Esophagus muscularis mucosa (tissue), 4 donors: ENCODE measurements around the gene UBE2G2. TPM values are rescaled to one million over a fixed set of nuclear protein-coding genes. Genes with fewer than 3 reads are reported as not detected.

Experiments used
- DNase-seq: peaks from one replicate; pipeline ENCODE4 v3.0.0-alpha.2; 2017; ENCODE audit errors: extremely low spot score
- H3K27ac ChIP-seq, 4 donors: fragments of 200-600 bp; sonication (generic); replicated peaks in 1 of 4; 1 replicate in 3 of 4; 2 replicates in 1 of 4; pipeline ENCODE4 v1.5.1; 2016 to 2019; ENCODE audit warnings: mild to moderate bottlenecking in 1 of 4
- H3K27me3 ChIP-seq, 4 donors: fragments of 200-600 bp; sonication (generic); one replicate each; pipeline versions ENCODE4 v1.5.1 to v1.6.0; 2016 to 2019
- H3K36me3 ChIP-seq, 4 donors: fragments of 200-600 bp; sonication (generic); one replicate each; pipeline ENCODE4 v1.5.1; 2016 to 2019
- H3K4me1 ChIP-seq, 4 donors: fragments of 200-600 bp; sonication (generic); one replicate each; pipeline ENCODE4 v1.5.1; 2016 to 2019
- H3K4me3 ChIP-seq, 4 donors: fragments of 200-600 bp; sonication (generic); 1 replicate in 2 of 4; 2 replicates in 2 of 4; pipeline ENCODE4 v1.5.1; 2016 to 2019; ENCODE audit warnings: mild to moderate bottlenecking in 4 of 4, moderate library complexity in 1 of 4
- H3K9me3 ChIP-seq, 4 donors: fragments of 200-600 bp; sonication (generic); 1 replicate in 3 of 4; 2 replicates in 1 of 4; pipeline ENCODE4 v1.5.1; 2016 to 2019
- EP300 ChIP-seq: sonication (generic); formaldehyde crosslinking; IDR thresholded peaks from one replicate; pipeline ENCODE4 v1.6.1; 2017; ENCODE audit warnings: antibody characterized with exemption
- POLR2A ChIP-seq: fragments of 450-650 bp; IDR thresholded peaks from one replicate; pipeline ENCODE4 v1.6.1; 2017; ENCODE audit warnings: antibody characterized with exemption, moderate library complexity, mild to moderate bottlenecking, low read depth
- POLR2AphosphoS5 ChIP-seq, 2 donors: sonication (generic); formaldehyde crosslinking; IDR thresholded peaks; one replicate each; pipeline ENCODE4 v1.6.1; 2017; ENCODE audit warnings: antibody characterized with exemption in 2 of 2
- WGBS: methylation state at CpG from one replicate; pipeline ENCODE4 v1.1.5; 2018; 5-methylcytosine and 5-hydroxymethylcytosine counted together
- intact Hi-C: fragments of 100-400 bp; cut with DNase I; formaldehyde crosslinking; loops from one replicate; pipeline ENCODE4 v1.15.1; 2023
- total RNA-seq, 4 donors: library from RNA; depleted of rRNA; stranded (reverse); fragments of >200 nt; gene quantifications; one replicate each; pipeline versions ENCODE4 v1.1.0 to v1.2.1, GENCODE V29; 2016
- TF ChIP-seq, protein P1 (sequence below), 3 experiments: fragments of 200-600 bp in 2 of 3; fragments of 450-650 bp in 1 of 3; sonication (generic) in 2 of 3; IDR thresholded peaks; one replicate each; pipeline ENCODE4 v1.5.1; 2017 to 2019; ENCODE audit warnings: antibody characterized with exemption in 3 of 3, mild to moderate bottlenecking in 2 of 3, moderate library complexity in 1 of 3

UBE2G2 gene
- total RNA-seq, 4 donors from 2014 or later: 74.4 to 174 (median 81.7) TPM

DNA sequence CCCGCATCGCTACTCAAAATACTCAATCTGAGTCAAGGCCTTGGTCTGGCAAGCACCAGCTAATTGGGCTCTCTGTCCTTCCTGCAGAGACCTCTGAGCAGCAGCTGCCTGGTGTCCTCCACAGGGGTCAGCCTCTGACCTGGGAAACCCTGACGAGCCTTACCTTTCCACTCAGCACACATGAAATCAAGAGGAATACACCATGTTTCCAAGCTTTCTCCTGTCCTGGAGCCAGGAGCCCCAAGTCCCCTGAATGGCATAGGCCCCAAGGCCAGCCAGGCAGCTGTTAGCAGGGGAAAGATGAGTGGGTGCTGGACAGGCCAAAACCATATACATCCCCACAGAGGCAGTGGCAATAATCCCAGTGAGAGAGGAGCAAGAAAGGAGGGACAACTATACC lies 63.0 kb downstream of the UBE2G2 start:
- DNase-seq: no peak
- intact Hi-C loops: no loop called here
- Histone ChIP-seq H3K4me3 (no peak overlapping the region), H3K27ac (no peak overlapping the region), H3K9me3 (peaks cover 0 to 46% (median 28%) of the 10 kb centered on the region in 4 donors), H3K27me3 (peaks cover 0 to 22% (median 0%) of the 10 kb centered on the region in 4 donors), H3K36me3 (no peaks in the 10 kb centered on the region), H3K4me1 (no peaks in the 10 kb centered on the region)
- 100% methylated on average over 3 of the region's 3 CpGs for WGBS
- TF ChIP-seq EP300: no peak
- no peak for TF ChIP-seq POLR2AphosphoS5 (IDR thresholded peaks at IDR 0.05)
- TF ChIP-seq, protein P1, sequence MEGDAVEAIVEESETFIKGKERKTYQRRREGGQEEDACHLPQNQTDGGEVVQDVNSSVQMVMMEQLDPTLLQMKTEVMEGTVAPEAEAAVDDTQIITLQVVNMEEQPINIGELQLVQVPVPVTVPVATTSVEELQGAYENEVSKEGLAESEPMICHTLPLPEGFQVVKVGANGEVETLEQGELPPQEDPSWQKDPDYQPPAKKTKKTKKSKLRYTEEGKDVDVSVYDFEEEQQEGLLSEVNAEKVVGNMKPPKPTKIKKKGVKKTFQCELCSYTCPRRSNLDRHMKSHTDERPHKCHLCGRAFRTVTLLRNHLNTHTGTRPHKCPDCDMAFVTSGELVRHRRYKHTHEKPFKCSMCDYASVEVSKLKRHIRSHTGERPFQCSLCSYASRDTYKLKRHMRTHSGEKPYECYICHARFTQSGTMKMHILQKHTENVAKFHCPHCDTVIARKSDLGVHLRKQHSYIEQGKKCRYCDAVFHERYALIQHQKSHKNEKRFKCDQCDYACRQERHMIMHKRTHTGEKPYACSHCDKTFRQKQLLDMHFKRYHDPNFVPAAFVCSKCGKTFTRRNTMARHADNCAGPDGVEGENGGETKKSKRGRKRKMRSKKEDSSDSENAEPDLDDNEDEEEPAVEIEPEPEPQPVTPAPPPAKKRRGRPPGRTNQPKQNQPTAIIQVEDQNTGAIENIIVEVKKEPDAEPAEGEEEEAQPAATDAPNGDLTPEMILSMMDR (IDR thresholded peaks at IDR 0.05): no peak
- no peak for TF ChIP-seq POLR2A

DNA sequence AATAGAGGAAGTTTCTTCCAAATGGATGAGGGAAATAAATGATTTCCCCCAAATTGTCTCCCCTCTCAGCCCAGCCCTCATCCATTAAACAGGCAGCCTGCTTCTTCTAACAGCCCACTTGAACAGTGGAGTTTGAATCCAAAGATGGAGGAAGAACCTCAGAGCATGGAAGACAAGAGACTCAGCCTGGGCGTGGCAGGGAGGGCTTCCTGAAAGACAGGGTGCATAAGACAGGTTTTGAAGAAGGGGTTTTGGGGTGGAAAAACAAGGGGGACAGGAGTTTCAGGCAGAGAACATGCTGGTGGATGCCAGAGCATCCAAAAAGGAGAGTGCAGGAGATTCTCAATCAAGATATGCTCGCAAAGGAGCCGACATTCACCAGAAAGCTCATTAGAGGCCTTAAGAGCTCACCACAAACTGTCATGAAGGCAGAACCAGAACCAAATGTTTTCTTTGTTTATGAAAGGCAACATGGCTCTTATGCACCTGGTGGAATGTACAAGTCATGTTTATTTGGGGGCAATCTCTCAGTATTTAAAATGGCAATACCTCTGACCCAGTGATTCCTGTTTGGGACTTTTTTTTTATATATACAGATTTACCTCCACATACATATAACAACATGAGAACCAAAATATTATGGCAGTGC lies 63.8 kb downstream of the UBE2G2 start:
- TF ChIP-seq EP300 (no peak), POLR2A (no peak), POLR2AphosphoS5 (IDR thresholded peaks at IDR 0.05) (no peak)
- TF ChIP-seq, protein P1 (IDR thresholded peaks at IDR 0.05): no peak
- 66% methylated on average over 3 of the region's 3 CpGs for WGBS
- intact Hi-C loops: no loop called here
- H3K4me3 ChIP-seq: no peak overlapping the region
- H3K4me1 ChIP-seq: no peaks in the 10 kb centered on the region
- H3K9me3 ChIP-seq: peaks cover 0 to 46% (median 28%) of the 10 kb centered on the region in 4 donors
- no peak for DNase-seq
- no peak overlapping the region for H3K27ac ChIP-seq
- no peaks in the 10 kb centered on the region for H3K36me3 ChIP-seq
- H3K27me3 ChIP-seq: peaks cover 0 to 24% (median 0%) of the 10 kb centered on the region in 4 donors

DNA sequence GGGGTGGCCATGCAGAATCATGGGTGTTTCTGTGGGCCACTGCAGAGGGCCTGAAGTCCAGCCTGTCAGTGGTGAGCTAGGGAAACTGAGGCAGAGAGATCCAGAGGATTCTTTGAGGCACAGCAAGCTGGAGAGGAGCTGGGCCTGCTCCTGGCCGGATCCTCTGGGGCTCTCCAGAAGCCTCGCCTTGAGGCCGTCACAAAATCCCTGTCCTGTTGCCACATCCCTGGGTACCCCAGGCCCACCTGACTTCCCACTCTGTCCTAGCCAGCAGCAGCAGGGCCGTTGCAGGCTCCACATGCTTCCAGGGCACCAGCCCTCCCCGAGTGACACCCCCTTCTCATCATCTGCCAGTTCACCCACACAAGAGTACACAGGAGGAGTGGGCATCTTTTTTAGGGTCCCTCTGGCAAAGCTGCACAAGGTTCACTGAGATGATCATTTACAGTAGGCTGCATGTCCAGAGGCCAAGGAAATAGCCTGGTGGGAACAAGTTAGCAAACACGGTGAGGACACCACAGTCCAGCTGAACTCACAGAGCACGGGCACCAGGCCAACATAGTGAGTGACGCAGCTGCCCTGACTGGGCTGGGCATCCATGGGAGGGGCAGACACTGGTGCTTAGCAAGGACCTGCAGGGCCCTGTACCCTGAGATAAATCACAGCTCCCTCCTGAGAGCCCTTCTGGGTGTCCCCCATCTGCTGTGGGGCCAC lies 65.2 kb downstream of the UBE2G2 start:
- peaks cover 0 to 24% (median 0%) of the 10 kb centered on the region in 4 donors for H3K27me3 ChIP-seq
- WGBS: 87% methylated on average over 7 of the region's 8 CpGs
- intact Hi-C loops: no loop called here
- no peak overlapping the region for H3K27ac ChIP-seq
- H3K36me3 ChIP-seq: no peaks in the 10 kb centered on the region
- H3K9me3 ChIP-seq: peaks cover 0 to 46% (median 28%) of the 10 kb centered on the region in 4 donors
- TF ChIP-seq POLR2AphosphoS5 (IDR thresholded peaks at IDR 0.05) (no peak), EP300 (no peak), POLR2A (no peak)
- TF ChIP-seq, protein P1 (IDR thresholded peaks at IDR 0.05): no peak
- H3K4me1 ChIP-seq: no peaks in the 10 kb centered on the region
- DNase-seq: no peak
- H3K4me3 ChIP-seq: no peak overlapping the region

DNA sequence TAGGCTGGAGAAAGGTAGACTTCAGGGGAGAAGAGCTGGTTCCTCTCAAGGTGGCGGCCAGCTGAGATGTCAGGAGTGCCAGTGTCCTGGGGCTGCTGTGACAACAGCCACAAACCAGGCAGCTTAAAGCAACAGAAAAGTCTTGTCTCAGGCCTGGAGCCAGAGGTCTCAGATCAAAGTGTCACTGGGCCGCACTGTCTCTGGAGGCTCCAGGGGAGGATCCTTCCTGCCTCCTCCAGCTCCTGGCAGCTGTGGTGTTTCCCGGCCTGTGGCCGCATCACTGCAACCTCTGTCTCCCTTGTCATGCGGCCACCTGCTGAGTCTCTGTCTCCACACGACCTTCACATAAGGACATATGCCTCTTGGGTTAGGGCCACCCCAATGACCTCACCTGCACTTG lies 65.8 kb downstream of the UBE2G2 start:
- no peak for DNase-seq

More for the DNA sequence above, 65.8 kb downstream of the UBE2G2 start:
- H3K27ac ChIP-seq: no peak overlapping the region
- peaks cover 0 to 25% (median 0%) of the 10 kb centered on the region in 4 donors for H3K27me3 ChIP-seq
- WGBS: 78% methylated on average over 4 of the region's 6 CpGs
- intact Hi-C loops: no loop called here
- peaks cover 0 to 46% (median 28%) of the 10 kb centered on the region in 4 donors for H3K9me3 ChIP-seq
- no peaks in the 10 kb centered on the region for H3K36me3 ChIP-seq
- H3K4me1 ChIP-seq: no peaks in the 10 kb centered on the region
- no peak for TF ChIP-seq EP300
- TF ChIP-seq POLR2AphosphoS5 (IDR thresholded peaks at IDR 0.05): no peak
- no peak for TF ChIP-seq POLR2A
- TF ChIP-seq, protein P1 (IDR thresholded peaks at IDR 0.05): no peak
- no peak overlapping the region for H3K4me3 ChIP-seq
